ENCODE results near the gene SPRTN.

DNA sequence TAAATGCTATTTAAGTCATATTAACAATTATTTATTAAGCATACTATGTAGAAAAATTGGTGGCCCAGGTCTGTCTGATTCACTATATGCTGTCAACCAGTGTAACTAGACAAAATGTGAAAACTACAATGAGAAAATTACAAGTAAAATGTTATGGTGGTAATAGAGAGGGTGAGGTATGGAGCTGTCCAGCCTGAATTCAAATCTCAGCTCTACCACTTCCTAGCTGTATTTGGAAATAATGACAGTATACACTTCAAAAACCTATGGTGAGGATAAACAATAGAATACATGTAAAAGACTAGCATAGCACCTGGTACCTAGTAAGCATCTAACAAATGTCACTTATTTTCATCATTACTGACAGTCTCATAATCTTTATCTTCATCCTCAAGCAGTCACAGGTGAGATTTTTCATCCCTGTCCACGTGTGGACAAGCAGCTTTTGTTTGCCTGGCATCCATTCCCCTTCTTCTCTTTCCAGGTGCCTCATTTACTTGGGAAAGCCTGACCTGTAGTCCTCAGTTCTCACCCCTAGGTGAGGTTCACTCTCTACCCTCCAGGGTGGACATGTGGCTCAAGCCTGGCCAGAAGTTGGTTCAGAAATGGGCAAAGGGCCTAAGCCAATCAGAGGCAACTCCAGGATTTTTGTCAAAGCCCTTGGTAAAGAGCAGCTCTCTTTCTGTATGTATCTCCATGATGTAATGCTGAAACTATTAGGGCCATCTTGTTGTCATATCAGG lies 54.5 kb downstream of the SPRTN start:
- peak in 1 of 2 experiments; percentile 15; a peak in 2 of 4 replicates for TF ChIP-seq CTCF (conservative IDR thresholded peaks at IDR 0.05; ENCODE audit: low read depth in 2 of 2)
- TF ChIP-seq, protein P1, sequence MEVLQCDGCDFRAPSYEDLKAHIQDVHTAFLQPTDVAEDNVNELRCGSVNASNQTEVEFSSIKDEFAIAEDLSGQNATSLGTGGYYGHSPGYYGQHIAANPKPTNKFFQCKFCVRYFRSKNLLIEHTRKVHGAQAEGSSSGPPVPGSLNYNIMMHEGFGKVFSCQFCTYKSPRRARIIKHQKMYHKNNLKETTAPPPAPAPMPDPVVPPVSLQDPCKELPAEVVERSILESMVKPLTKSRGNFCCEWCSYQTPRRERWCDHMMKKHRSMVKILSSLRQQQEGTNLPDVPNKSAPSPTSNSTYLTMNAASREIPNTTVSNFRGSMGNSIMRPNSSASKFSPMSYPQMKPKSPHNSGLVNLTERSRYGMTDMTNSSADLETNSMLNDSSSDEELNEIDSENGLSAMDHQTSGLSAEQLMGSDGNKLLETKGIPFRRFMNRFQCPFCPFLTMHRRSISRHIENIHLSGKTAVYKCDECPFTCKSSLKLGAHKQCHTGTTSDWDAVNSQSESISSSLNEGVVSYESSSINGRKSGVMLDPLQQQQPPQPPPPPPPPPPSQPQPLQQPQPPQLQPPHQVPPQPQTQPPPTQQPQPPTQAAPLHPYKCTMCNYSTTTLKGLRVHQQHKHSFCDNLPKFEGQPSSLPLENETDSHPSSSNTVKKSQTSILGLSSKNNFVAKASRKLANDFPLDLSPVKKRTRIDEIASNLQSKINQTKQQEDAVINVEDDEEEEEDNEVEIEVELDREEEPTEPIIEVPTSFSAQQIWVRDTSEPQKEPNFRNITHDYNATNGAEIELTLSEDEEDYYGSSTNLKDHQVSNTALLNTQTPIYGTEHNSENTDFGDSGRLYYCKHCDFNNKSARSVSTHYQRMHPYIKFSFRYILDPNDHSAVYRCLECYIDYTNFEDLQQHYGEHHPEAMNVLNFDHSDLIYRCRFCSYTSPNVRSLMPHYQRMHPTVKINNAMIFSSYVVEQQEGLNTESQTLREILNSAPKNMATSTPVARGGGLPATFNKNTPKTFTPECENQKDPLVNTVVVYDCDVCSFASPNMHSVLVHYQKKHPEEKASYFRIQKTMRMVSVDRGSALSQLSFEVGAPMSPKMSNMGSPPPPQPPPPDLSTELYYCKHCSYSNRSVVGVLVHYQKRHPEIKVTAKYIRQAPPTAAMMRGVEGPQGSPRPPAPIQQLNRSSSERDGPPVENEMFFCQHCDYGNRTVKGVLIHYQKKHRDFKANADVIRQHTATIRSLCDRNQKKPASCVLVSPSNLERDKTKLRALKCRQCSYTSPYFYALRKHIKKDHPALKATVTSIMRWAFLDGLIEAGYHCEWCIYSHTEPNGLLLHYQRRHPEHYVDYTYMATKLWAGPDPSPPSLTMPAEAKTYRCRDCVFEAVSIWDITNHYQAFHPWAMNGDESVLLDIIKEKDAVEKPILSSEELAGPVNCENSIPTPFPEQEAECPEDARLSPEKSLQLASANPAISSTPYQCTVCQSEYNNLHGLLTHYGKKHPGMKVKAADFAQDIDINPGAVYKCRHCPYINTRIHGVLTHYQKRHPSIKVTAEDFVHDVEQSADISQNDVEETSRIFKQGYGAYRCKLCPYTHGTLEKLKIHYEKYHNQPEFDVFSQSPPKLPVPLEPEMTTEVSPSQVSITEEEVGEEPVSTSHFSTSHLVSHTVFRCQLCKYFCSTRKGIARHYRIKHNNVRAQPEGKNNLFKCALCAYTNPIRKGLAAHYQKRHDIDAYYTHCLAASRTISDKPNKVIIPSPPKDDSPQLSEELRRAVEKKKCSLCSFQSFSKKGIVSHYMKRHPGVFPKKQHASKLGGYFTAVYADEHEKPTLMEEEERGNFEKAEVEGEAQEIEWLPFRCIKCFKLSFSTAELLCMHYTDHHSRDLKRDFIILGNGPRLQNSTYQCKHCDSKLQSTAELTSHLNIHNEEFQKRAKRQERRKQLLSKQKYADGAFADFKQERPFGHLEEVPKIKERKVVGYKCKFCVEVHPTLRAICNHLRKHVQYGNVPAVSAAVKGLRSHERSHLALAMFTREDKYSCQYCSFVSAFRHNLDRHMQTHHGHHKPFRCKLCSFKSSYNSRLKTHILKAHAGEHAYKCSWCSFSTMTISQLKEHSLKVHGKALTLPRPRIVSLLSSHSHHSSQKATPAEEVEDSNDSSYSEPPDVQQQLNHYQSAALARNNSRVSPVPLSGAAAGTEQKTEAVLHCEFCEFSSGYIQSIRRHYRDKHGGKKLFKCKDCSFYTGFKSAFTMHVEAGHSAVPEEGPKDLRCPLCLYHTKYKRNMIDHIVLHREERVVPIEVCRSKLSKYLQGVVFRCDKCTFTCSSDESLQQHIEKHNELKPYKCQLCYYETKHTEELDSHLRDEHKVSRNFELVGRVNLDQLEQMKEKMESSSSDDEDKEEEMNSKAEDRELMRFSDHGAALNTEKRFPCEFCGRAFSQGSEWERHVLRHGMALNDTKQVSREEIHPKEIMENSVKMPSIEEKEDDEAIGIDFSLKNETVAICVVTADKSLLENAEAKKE (CRISPR knock-in tag; IDR thresholded peaks at IDR 0.05), result no peak; the same call in 1 of the 2 replicates
- TF ChIP-seq EZH2 (IDR thresholded peaks at IDR 0.05; ENCODE audit: low read depth, unreplicated experiment), result no peak
- TF ChIP-seq POLR2AphosphoS5 (IDR thresholded peaks at IDR 0.05; ENCODE audit: low read depth), result no peak
- no peak for TF ChIP-seq STAT1 (IDR thresholded peaks at IDR 0.05; ENCODE audit: unreplicated experiment)
- TF ChIP-seq, protein P2, sequence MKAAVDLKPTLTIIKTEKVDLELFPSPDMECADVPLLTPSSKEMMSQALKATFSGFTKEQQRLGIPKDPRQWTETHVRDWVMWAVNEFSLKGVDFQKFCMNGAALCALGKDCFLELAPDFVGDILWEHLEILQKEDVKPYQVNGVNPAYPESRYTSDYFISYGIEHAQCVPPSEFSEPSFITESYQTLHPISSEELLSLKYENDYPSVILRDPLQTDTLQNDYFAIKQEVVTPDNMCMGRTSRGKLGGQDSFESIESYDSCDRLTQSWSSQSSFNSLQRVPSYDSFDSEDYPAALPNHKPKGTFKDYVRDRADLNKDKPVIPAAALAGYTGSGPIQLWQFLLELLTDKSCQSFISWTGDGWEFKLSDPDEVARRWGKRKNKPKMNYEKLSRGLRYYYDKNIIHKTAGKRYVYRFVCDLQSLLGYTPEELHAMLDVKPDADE (IDR thresholded peaks at IDR 0.05), result no peak
- no peak for TF ChIP-seq EZH2phosphoT487 (IDR thresholded peaks at IDR 0.05; ENCODE audit: unreplicated experiment)
- no peak for TF ChIP-seq CREB1 (CRISPR knock-in tag; IDR thresholded peaks at IDR 0.05; ENCODE audit: low read depth)
- TF ChIP-seq JUNB (IDR thresholded peaks at IDR 0.05; ENCODE audit: unreplicated experiment), result no peak
- TF ChIP-seq, protein P3, sequence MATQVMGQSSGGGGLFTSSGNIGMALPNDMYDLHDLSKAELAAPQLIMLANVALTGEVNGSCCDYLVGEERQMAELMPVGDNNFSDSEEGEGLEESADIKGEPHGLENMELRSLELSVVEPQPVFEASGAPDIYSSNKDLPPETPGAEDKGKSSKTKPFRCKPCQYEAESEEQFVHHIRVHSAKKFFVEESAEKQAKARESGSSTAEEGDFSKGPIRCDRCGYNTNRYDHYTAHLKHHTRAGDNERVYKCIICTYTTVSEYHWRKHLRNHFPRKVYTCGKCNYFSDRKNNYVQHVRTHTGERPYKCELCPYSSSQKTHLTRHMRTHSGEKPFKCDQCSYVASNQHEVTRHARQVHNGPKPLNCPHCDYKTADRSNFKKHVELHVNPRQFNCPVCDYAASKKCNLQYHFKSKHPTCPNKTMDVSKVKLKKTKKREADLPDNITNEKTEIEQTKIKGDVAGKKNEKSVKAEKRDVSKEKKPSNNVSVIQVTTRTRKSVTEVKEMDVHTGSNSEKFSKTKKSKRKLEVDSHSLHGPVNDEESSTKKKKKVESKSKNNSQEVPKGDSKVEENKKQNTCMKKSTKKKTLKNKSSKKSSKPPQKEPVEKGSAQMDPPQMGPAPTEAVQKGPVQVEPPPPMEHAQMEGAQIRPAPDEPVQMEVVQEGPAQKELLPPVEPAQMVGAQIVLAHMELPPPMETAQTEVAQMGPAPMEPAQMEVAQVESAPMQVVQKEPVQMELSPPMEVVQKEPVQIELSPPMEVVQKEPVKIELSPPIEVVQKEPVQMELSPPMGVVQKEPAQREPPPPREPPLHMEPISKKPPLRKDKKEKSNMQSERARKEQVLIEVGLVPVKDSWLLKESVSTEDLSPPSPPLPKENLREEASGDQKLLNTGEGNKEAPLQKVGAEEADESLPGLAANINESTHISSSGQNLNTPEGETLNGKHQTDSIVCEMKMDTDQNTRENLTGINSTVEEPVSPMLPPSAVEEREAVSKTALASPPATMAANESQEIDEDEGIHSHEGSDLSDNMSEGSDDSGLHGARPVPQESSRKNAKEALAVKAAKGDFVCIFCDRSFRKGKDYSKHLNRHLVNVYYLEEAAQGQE (IDR thresholded peaks at IDR 0.05; ENCODE audit: unreplicated experiment), result no peak
- TF ChIP-seq ZNF114 (CRISPR knock-in tag; IDR thresholded peaks at IDR 0.05), result no peak
- no peak for TF ChIP-seq NANOG (IDR thresholded peaks at IDR 0.05; ENCODE audit: borderline replicate concordance)
